CD4-positive, alpha-beta T cell treated with Interleukin-17A for 1 hour (primary cell): ENCODE results near the gene HSF4.

Experiments used
- DNase-seq: peaks from one replicate; pipeline ENCODE4 v3.0.0-alpha.2; 2020

HSF4 gene

GRCh38 chr16:67169011-67169451 is 4.5 kb downstream of the HSF4 start:
- no peak for DNase-seq

- peak; percentile 42 for DNase-seq
Observed at GRCh38 chr16:67169642-67170167, 5.2 kb downstream of the HSF4 start.

DNA sequence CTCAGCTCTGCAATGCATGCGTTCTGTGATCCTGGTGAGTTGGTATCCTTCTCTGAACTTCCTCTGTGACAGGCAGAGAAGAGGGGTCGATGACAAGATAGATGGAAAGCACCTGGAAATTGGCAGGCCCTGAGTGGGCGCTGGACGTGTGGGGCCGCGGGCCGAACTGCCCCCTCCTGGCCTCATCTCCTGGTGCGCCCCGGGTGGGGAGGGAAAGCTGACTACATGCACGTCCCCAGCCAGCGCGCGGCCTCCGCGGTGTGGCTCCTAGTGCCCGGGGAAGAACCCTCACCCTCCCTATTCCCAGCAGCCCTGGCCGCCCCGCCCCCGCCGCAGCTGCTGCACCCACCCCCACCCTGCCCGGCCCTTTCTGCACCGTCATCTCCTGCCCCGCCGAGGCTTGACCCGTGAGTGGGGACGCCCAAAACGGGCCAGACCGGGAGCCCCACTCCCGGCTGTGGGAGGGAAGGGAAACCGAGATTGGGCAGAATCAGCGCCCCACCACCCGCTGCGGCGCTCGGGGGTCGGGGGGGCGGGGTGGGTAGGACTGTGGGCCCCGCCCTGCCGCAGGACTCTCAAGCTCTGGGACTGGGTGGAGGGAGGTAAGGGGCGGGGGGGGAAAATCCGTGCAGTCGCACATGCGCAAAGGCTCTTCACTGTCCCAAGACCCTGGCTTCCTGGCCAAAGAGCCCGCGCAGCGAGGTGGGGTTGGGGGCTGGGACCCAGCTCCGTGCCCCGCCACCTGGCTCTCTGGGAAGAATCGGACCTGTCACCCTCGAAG is 5.8 kb downstream of the HSF4 start, which contains the start of gene NOL3:
TSS of gene NOL3 (plus strand) at position 371 of the 781 bp plus-strand sequence.
- DNase-seq = no peak

DNA sequence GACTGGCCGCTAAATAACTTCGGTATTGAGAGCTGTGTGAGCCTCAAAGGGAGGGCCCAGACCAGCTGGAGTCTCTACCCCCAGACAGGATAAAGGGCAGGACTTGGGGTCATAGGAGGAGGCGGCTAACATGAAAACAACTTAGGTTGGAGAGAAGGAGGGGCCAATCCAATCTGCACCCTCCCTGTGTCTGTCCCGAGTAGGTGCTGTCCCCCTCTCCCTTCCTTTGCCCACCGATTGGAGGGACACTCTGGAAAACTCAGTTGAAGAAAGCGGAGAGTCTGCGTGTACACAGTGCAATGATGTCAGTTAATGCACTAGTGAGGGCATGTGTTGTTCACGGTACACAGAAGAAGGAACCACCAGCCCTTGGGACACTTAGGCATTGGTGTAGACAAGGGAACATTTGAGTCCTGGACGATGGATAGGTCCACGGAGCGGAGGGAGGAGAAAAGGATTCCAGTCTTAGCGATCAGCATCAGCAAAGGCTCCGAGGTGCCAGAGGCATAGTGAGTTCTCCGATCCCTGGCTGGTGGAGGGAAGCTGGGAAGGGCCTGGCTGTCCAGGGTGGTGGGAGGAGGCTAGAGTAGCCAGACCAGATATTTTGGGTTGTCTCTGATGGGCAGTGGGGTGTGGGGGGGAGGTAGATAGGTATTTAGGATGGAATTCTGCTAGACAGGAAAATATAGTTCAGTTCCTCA is 6.6 kb downstream of the HSF4 start:
- DNase-seq = no peak

DNA sequence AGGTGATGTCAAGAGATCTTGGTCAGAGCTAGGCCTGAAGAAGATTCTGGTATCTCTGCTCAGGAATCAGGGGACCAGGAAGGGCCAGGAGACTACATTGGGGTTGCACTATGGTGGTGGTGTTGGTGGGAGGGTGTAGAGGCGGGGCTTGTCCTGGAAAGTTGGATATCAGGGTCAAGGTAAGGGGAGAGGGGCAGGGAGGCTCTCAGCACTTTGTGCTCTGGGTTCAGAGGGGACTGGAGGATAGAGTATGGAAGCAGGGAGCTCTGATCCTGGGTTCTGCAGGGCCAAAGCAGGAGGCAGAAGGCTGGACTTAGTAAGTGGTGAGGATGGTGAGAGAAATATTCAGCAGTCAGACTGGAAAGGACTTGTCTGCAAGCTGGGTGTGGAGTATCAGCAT is 8.8 kb downstream of the HSF4 start:
- DNase-seq = no peak

DNA sequence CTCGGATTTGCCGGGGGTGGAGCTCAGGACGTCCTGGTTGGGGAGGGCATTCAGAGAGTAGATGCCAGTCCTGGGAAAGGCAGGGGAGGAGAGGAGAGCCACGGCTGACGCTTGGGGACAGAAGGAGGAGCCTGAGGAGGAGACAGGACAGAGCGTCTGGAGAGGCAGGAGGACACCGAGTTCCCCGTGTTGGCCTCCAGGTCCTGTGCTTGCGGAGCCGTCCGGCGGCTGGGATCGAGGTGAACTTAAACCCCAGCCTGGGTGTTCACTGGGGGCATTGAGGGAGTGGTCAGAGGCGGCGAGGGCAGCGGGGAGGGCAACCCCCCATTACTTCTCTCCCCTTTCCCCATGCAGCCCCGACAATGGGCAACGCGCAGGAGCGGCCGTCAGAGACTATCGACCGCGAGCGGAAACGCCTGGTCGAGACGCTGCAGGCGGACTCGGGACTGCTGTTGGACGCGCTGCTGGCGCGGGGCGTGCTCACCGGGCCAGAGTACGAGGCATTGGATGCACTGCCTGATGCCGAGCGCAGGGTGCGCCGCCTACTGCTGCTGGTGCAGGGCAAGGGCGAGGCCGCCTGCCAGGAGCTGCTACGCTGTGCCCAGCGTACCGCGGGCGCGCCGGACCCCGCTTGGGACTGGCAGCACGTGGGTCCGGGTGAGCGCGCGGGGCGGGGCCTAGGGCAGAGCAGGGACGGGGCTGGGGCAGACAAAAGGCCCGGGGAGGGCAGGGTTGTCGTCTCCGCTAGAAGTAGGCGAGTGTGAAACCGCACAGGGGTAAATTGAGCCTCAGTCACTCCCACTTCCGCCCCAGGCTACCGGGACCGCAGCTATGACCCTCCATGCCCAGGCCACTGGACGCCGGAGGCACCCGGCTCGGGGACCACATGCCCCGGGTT is 9.5 kb downstream of the HSF4 start:
- peak; percentile 75 for DNase-seq

- no peak for DNase-seq
Observed at GRCh38 chr16:67174706-67175231, 10.2 kb downstream of the HSF4 start.

GRCh38 chr16:67176662-67177061 is 12.1 kb downstream of the HSF4 start:
- DNase-seq = no peak

GRCh38 chr16:67177743-67178699 is 13.5 kb downstream of the HSF4 start:
- DNase-seq = peak; percentile 76

DNA sequence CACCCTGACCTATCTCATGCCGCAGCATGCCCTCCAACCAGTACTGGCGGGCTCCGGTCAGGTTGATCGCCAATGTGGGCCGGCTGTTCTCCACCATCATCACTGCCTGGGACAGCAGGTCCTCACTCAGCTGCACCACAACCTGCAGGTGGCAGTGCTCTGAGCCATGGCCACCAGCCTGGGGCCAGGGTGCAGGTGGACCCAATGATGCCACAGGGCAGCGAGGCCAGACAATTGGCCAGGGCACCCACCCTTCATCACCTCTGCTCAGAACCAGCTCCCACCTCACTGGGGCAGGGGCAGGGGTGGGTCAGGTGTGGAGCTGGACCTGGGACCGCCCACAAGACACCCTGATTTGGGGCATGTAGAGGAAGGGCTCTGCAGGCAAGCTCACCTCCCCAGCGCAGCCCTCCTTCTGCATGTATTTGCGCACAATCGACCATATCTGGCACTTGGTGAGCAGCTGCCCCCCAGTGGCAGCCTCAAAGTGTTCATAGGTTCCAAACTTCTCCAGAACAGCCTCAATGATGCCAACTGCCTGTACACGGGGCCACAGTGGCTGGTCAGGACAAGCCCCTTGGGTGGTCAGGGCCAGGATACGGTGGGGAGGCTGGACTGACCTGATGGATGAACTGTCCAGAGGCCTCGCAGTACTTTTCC is 15.0 kb downstream of the HSF4 start:
- DNase-seq = no peak

DNA sequence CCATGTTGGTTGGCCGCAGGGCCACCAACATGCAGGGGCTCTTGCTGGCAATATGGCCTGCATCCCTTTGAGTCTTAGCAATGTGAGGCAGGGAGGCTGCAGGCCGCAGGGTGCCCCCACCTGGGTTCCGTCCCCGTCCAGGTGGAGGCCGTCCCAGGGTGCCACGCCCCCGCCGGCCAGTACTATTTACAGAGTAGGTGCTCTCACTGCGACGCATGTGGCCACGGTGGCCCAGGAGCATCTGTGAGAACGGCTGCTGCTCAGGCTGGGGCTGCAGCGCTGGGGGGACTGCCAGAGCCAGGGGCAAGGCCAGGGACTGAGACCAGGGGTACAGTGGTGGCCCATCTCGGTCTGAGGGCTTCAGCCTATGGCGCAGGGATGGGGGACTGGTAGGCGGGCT is 15.6 kb downstream of the HSF4 start:
- DNase-seq = no peak

- DNase-seq = no peak
Observed at GRCh38 chr16:67181346-67181745, 16.8 kb downstream of the HSF4 start.

DNA sequence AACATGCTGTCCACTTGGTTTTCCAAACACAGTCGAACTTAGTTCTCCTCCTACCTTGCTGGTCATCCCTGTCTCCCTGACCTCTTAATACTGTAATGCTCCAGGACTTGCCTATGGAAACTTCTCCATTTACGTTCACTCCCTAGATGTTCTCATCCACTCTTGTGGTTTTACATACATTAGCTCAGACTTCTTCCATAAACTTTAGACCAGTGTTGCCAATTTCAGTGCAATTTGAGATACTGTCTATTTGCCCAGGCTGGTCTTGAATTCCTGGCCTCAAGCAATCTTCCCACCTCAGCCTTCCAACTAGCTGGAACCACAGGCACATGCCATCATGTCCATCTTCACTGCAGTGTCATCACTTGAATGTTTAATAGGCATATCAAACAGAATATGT is 17.7 kb downstream of the HSF4 start:
- DNase-seq = no peak

GRCh38 chr16:67183284-67183626 is 18.7 kb downstream of the HSF4 start:
- no peak for DNase-seq

DNA sequence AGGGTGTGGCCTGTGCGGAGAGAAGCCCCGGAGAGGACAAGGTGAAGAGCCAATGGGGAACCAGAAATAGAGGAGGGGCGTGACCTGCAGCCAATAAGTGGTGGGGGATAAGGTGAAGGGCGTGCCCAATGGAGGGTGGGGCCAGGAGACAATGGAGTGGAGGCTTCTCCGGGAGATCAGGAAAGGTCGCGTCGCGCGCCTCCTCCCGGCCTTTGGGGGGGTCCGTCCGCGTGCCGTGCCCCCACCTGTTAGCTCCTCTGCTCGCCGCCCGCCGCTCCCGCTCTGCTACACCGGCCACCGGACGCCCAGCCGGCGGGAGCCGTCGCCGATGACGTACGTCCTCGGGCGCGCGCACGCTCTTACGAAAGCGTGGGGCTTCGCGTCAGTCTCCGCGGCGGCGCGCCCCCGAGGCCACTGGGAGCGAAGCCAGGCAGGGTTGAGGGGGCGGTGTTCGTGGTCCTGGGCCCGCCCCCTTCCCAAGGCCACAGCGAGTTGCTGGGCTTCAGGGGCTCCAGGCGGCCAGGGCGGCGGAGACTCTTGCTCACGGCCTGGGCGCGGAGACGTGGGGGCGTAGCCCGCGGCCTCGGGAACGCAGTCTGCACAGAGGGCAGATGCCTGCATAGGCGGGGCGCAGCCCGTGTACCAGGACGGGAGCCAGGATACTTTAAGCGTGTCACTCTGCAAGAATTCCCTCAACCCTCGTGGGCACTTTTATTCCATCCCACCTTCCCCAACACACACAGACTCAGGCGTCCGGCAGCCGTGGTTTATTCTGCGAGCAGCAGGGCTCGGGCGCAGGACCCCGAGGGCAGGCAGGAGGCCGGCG is 19.3 kb downstream of the HSF4 start, which contains the start of gene MATCAP1:
TSS of gene MATCAP1 (minus strand) at position 337 of the 826 bp plus-strand sequence. CDS start 3,353 bp downstream, outside the sequence.
- DNase-seq = peak; percentile 98

- no peak for DNase-seq
Observed at GRCh38 chr16:67184453-67184994, 20.0 kb downstream of the HSF4 start.

GRCh38 chr16:67184995-67185650 is 20.6 kb downstream of the HSF4 start:
- DNase-seq = peak; percentile 85

GRCh38 chr16:67185651-67186134 is 21.1 kb downstream of the HSF4 start:
- no peak for DNase-seq

GRCh38 chr16:67186550-67186950 is 22.0 kb downstream of the HSF4 start:
- DNase-seq = no peak
